Natural killer cell (primary cell): ENCODE results near the gene CIAPIN1. TPM values are rescaled to one million over a fixed set of nuclear protein-coding genes. Genes with fewer than 3 reads are reported as not detected.

Source experiments
- ATAC-seq, 3 donors: fragments of 150-1000 bp in 2 of 3; fragments of 200-7000 bp in 1 of 3; cut with Tn5 transposase; 1 replicate in 1 of 3; 2 replicates in 2 of 3; pipeline ENCODE4 v1.10.0; 2021; ENCODE audit warnings: mild to moderate bottlenecking in 2 of 3, moderate library complexity in 2 of 3
- DNase-seq, 2 donors: peaks; one replicate each; pipeline versions ENCODE4 v3.0.0 to v3.0.0-alpha.2; 2013 to 2021; ENCODE audit warnings: mixed read lengths in 1 of 2
- H3K27ac ChIP-seq: one replicate; pipeline ENCODE4 v1.5.1; 2013; ENCODE audit warnings: mild to moderate bottlenecking, low read length
- H3K27me3 ChIP-seq: one replicate; pipeline ENCODE4 v1.6.1; 2013; ENCODE audit warnings: low read length; ENCODE audit not compliant: control insufficient read depth, insufficient read depth
- H3K36me3 ChIP-seq: one replicate; pipeline ENCODE4 v1.6.1; 2013; ENCODE audit warnings: low read length; ENCODE audit not compliant: control insufficient read depth, insufficient read depth
- H3K4me1 ChIP-seq: one replicate; pipeline ENCODE4 v1.6.1; 2013; ENCODE audit warnings: low read length; ENCODE audit not compliant: control insufficient read depth, insufficient read depth
- H3K4me3 ChIP-seq: one replicate; pipeline ENCODE4 v1.5.1; 2013; ENCODE audit warnings: low read length
- H3K9me3 ChIP-seq: one replicate; pipeline ENCODE4 v1.6.1; 2013; ENCODE audit warnings: low read length; ENCODE audit not compliant: control insufficient read depth, insufficient read depth
- H3K27ac Mint-ChIP-seq, 2 donors: one replicate each; pipeline ENCODE4 v1.8.0; 2022; ENCODE audit warnings: mild to moderate bottlenecking in 2 of 2, mixed read lengths in 2 of 2, moderate library complexity in 1 of 2
- H3K27me3 Mint-ChIP-seq, 2 donors: one replicate each; pipeline ENCODE4 v1.8.0; 2022; ENCODE audit warnings: low read depth in 2 of 2, mixed read lengths in 2 of 2
- H3K36me3 Mint-ChIP-seq: one replicate; pipeline ENCODE4 v1.8.0; 2022; ENCODE audit warnings: mixed read lengths
- H3K4me1 Mint-ChIP-seq, 2 donors: one replicate each; pipeline ENCODE4 v1.8.0; 2022; ENCODE audit warnings: mixed read lengths in 2 of 2
- H3K4me3 Mint-ChIP-seq: one replicate; pipeline ENCODE4 v1.8.0; 2022; ENCODE audit warnings: mild to moderate bottlenecking, moderate library complexity, mixed read lengths
- H3K9me3 Mint-ChIP-seq, 2 donors: one replicate each; pipeline ENCODE4 v1.8.0; 2022; ENCODE audit warnings: mixed read lengths in 2 of 2
- WGBS: methylation state at CpG from one replicate; pipeline ENCODE4 v1.1.7; 2013; ENCODE audit warnings: missing lambda C conversion rate; ENCODE audit not compliant: insufficient coverage; 5-methylcytosine and 5-hydroxymethylcytosine counted together
- intact Hi-C: fragments of 100-400 bp; cut with micrococcal nuclease; formaldehyde crosslinking; loops from one replicate; pipeline ENCODE4 v1.14.2; 2022
- total RNA-seq, 4 donors: library from RNA; stranded (reverse); fragments of 120-200 nt in 1 of 4; gene quantifications; one replicate each; pipeline versions ENCODE4 v1.2.3 to v1.2.4, GENCODE V29; 2013 to 2022
- TF ChIP-seq, protein P1 (sequence below): fragments of 200-600 bp; IDR thresholded peaks from one replicate; pipeline ENCODE4 v1.8.0; 2022; ENCODE audit warnings: antibody characterized with exemption

Gene CIAPIN1
- total RNA-seq, 3 donors from 2014 or later (not counting 1 experiment from before 2014, with no cell fraction given), result 41.1 to 48.8 (median 42.9) TPM

DNA sequence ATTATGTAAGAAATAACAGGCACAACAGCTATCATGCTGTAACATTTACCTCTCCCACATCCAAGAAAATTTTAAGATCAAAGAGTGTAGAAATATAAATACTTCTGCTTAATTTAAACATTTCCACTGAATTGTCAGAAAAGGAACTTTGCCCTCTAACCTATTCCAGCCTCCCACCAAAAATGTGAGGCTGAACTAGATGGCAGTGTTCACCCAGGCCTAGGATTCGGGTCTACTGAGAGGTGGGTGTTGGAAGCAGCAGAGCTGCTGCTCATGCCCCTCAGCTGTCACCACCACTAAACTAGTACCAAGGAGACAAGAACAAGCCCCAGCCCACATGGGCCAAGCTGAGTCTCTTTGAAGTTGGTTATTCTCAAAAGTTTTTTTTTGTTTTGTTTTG is 11.3 kb downstream of the CIAPIN1 start:
- Mint-ChIP-seq H3K27ac (no peak overlapping the region), H3K4me1 (no peaks in the 10 kb centered on the region), H3K27me3 (no peaks in the 10 kb centered on the region), H3K9me3 (peaks cover 0 to 6% of the 10 kb centered on the region in 2 donors), H3K36me3 (peaks cover 31% of the 10 kb centered on the region), H3K4me3 (no peak overlapping the region)
- Histone ChIP-seq H3K27ac (no peak overlapping the region), H3K4me3 (no peak overlapping the region), H3K27me3 (no peaks in the 10 kb centered on the region), H3K4me1 (no peaks in the 10 kb centered on the region), H3K36me3 (peaks cover 69% of the 10 kb centered on the region), H3K9me3 (peaks cover 17% of the 10 kb centered on the region)
- intact Hi-C loops, result no loop called here
- WGBS, result 100% methylated on average over 1 of the region's 1 CpG
- ATAC-seq (no peak), DNase-seq (no peak)
- TF ChIP-seq, protein P1, sequence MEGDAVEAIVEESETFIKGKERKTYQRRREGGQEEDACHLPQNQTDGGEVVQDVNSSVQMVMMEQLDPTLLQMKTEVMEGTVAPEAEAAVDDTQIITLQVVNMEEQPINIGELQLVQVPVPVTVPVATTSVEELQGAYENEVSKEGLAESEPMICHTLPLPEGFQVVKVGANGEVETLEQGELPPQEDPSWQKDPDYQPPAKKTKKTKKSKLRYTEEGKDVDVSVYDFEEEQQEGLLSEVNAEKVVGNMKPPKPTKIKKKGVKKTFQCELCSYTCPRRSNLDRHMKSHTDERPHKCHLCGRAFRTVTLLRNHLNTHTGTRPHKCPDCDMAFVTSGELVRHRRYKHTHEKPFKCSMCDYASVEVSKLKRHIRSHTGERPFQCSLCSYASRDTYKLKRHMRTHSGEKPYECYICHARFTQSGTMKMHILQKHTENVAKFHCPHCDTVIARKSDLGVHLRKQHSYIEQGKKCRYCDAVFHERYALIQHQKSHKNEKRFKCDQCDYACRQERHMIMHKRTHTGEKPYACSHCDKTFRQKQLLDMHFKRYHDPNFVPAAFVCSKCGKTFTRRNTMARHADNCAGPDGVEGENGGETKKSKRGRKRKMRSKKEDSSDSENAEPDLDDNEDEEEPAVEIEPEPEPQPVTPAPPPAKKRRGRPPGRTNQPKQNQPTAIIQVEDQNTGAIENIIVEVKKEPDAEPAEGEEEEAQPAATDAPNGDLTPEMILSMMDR, result no peak

DNA sequence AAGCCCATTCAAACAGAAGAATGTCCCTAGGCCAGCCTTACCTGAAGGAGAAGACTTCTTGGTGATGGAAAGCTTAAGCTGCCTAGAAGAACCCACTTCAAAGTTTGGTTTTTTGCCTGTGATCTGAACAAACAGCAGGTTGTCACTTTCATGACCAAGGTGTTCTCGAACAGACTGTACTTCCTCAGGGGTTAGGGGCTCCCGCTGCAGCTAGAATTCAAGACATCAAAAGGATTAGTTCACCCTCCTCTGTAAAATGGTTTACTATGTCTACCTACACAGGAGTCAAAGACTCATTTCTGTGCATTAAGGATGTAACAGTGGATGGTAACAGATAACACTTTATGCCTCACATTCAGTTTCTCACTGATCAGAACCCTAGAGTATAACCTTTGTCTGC is 13.2 kb downstream of the CIAPIN1 start:
- H3K36me3 ChIP-seq, result peaks cover 77% of the 10 kb centered on the region
- H3K4me1 ChIP-seq, result no peaks in the 10 kb centered on the region

DNA sequence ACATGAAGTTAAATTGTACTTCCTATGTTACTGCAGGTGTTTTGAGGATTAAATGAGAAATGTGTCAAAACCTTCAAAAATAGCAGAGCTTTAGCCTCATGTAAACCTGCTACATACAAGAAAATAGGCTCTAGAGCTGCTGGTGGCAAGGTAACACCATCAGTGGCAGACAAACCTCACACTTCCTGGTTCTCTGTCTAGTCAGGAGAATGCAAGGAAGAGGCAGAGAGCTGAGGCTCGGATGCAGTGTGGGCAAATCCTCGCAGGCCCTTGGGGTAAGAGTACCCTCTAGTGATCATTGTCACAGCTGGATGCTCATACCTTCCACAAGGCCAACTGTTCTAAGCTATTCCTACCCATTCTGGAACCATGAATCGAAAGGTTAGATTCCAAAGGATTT is 14.2 kb downstream of the CIAPIN1 start:
- WGBS, result 93% methylated on average over 3 of the region's 3 CpGs
- intact Hi-C loops, result no loop called here
- H3K4me1 ChIP-seq, result no peaks in the 10 kb centered on the region
- peak in 1 of 2 donors; percentile 29 for DNase-seq
- H3K4me1 Mint-ChIP-seq, result no peaks in the 10 kb centered on the region
- no peaks in the 10 kb centered on the region for H3K27me3 Mint-ChIP-seq
- peaks cover 75% of the 10 kb centered on the region for H3K36me3 ChIP-seq
- TF ChIP-seq, protein P1, result no peak
- no peak overlapping the region for H3K27ac ChIP-seq
- no peak for ATAC-seq
- H3K9me3 ChIP-seq, result no peaks in the 10 kb centered on the region
- no peak overlapping the region for H3K4me3 Mint-ChIP-seq
- H3K4me3 ChIP-seq, result no peak overlapping the region
- H3K27ac Mint-ChIP-seq, result no peak overlapping the region
- no peaks in the 10 kb centered on the region for H3K27me3 ChIP-seq
- no peaks in the 10 kb centered on the region for H3K9me3 Mint-ChIP-seq
- peaks cover 13% of the 10 kb centered on the region for H3K36me3 Mint-ChIP-seq

More for the DNA sequence above, 13.2 kb downstream of the CIAPIN1 start:
- Histone ChIP-seq H3K27ac (no peak overlapping the region), H3K9me3 (peaks cover under 1% of the 10 kb centered on the region), H3K4me3 (no peak overlapping the region), H3K27me3 (no peaks in the 10 kb centered on the region)
- H3K4me3 Mint-ChIP-seq, result no peak overlapping the region
- H3K27ac Mint-ChIP-seq, result no peak overlapping the region
- ATAC-seq (no peak), DNase-seq (peak in 1 of 2 donors; percentile 55)
- H3K27me3 Mint-ChIP-seq, result no peaks in the 10 kb centered on the region
- no peaks in the 10 kb centered on the region for H3K9me3 Mint-ChIP-seq
- TF ChIP-seq, protein P1, result no peak
- H3K4me1 Mint-ChIP-seq, result no peaks in the 10 kb centered on the region
- WGBS, result 84% methylated on average over 2 of the region's 2 CpGs
- intact Hi-C loops, result no loop called here
- H3K36me3 Mint-ChIP-seq, result peaks cover 20% of the 10 kb centered on the region

GRCh38 chr16:57432505-57432904 is 14.7 kb downstream of the CIAPIN1 start:
- Mint-ChIP-seq H3K4me3 (no peak overlapping the region), H3K27me3 (no peaks in the 10 kb centered on the region), H3K4me1 (no peaks in the 10 kb centered on the region), H3K27ac (no peak overlapping the region), H3K9me3 (no peaks in the 10 kb centered on the region), H3K36me3 (peaks cover 16% of the 10 kb centered on the region)
- intact Hi-C loops, result no loop called here
- ATAC-seq (no peak), DNase-seq (no peak)
- TF ChIP-seq, protein P1, result no peak
- Histone ChIP-seq H3K27me3 (no peaks in the 10 kb centered on the region), H3K36me3 (peaks cover 78% of the 10 kb centered on the region), H3K9me3 (no peaks in the 10 kb centered on the region), H3K27ac (no peak overlapping the region), H3K4me1 (no peaks in the 10 kb centered on the region), H3K4me3 (no peak overlapping the region)
- 100% methylated on average over 2 of the region's 2 CpGs for WGBS
